HG02943 (cell line): Measurements from ENCODE around the gene PLCB2.

Experiments
- ATAC-seq: cut with Tn5 transposase; IDR thresholded peaks from one replicate; pipeline ENCODE4 v1.9.1; 2021; ENCODE audit warnings: mild to moderate bottlenecking, low read depth, moderate library complexity; ENCODE audit not compliant: unreplicated experiment

PLCB2 gene

GRCh38 chr15:40273428-40273827 lies 34.3 kb downstream of the PLCB2 start:
- no peak for ATAC-seq

GRCh38 chr15:40272485-40273056 lies 35.2 kb downstream of the PLCB2 start:
- ATAC-seq: no peak

GRCh38 chr15:40271685-40272484 lies 35.9 kb downstream of the PLCB2 start:
- no peak for ATAC-seq

DNA sequence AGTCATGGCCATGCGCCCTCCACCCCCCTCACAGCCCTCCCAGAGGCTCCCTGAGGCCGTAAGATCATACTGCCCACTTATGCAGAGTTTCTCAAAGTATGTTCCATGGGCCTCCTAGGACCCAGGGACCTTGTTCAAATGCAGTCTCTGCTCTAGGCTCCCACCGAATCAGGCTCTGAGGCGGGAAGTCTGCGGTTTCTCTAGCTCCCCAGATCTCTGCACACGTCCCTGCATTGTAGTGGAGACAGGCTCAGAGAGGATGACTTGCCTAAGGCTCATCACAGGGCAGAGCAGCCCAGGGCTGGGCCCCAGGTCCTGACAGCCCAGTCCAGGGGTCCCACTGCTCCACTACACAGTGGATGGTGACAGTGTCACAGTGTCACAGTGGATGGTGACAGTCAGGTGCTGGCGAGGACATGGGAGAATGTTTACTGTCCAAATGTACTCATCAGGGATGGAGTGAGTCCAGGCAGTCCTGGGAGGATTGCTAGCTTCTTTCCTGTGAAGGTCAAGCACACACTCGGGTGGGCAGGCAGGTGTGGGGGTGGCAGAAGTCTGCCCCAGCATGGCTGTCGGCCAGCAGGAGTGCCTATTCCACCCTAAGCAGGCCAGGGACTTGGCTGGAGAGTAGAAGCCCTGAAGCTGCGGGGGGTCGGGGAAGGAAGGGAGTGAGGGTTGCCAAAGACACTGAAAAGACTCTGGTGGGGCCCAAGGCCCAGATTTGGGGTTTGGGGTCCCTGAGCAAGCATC lies 37.3 kb downstream of the PLCB2 start:
- ATAC-seq: no peak

GRCh38 chr15:40269604-40270003 lies 38.1 kb downstream of the PLCB2 start:
- no peak for ATAC-seq

- ATAC-seq: no peak
These were observed 40.1 kb downstream of the PLCB2 start for GRCh38 chr15:40267670-40268069.

DNA sequence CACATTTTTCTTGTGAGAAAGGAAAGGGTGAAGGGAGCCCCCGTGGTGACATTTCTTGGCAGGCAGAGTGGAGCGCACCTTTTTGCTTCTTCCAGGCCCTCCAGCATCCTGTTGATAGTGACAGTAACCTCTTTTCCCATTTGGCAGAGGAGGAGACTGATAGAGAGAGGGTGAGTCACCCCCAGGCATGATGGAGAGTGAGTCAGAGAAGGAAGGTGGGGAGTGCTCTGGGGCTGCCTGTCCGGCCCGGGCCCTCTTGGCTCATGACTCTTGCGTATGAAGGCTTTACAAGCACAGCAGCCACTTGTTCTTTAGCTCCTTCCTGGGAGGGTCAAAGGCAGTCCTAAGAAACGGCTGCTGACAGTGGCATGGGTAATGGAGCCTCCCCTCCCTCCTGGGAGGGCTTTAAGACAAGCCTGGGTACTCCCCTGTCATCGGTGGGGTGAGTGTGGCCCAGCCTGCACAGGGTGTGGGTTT lies 40.9 kb downstream of the PLCB2 start:
- ATAC-seq: no peak

- no peak for ATAC-seq
These were observed 41.9 kb downstream of the PLCB2 start for GRCh38 chr15:40265875-40266274.

GRCh38 chr15:40265355-40265754 lies 42.4 kb downstream of the PLCB2 start:
- ATAC-seq: no peak

DNA sequence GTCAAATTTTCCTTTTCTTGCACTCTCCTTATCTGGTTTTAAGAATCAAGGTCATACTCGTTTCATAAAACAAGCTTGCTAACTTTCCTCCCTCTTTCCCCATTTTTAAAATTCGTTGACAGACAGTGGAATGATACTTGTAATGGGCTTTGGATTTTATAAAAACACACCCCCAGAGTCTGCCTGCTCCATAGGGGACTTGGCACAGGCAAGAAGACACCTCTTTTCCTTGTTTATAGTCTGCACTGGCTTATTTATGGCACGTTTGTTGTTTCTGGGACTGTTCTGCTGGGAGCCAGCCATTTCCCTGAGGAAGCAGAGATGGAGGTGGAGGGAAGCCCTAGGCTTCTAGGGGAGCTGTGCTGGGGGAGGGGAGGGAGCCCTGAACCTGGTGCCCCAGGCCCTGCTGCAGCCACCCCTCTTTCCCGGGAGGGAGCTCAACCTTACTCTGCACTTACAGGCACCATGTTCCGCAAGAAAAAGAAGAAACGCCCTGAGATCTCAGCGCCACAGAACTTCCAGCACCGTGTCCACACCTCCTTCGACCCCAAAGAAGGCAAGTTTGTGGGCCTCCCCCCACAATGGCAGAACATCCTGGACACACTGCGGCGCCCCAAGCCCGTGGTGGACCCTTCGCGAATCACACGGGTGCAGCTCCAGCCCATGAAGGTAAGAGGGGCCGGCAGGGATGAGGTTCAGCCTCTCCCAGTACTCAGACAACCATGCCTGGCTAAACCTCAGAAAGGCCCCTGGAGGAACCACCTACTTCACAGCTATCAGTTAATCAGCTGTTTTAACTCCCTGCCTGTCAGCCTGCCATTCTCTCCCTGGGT lies 43.2 kb downstream of the PLCB2 start:
- ATAC-seq: no peak

DNA sequence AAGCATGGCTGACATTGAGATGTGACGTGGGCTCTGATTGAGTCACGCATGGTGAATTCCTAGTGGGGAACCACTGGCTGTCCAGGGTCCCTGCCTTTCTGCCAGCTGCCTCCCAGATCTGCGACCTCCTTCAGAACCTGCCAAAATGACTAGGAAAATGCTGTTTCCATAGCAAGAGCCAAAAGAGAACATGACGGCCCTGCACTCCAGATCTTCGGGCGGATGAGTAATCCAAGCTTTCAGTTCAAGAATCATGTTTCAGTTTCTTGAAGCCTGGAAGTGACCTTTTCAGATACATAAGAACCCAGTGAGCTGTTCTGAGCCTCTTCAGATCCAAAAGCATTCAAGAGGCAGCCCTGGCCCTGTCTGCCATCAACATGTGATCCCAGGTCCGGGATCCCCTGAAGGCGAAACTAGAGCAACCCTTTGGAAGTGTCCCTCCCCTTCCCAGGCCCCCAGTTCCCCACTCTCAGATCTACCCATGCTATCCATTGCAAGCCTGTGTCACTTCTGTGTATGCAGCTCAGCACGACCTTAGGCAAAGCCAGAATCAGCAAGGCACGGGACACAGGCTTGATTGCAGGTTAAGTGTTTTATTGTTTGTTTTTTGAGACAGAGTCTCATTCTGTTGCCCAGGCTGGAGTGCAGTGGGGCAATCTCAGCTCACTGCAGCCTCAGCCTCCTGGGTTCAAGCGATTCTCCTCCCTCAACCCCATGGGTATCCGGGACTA lies 44.5 kb downstream of the PLCB2 start:
- no peak for ATAC-seq

DNA sequence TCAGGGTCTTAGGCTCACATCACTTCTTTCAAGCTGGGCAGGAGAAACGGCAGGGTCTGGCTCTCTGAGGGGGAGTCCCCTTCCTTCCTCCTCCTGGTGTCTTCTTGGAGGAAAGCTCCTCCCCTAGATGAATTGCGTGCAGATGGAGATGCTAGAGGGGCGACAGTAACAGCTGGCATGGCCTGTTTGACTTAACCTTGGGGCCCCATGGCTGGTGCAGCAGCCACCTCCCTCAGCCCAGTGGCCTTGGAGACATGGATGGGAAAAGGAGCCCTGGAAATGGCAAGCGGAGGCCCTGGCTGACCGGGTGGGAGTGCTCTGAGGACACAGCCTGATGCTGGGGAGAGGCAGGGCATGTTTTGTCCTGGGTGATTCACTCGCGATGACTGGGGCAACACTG lies 48.7 kb downstream of the PLCB2 start:
- no peak for ATAC-seq

DNA sequence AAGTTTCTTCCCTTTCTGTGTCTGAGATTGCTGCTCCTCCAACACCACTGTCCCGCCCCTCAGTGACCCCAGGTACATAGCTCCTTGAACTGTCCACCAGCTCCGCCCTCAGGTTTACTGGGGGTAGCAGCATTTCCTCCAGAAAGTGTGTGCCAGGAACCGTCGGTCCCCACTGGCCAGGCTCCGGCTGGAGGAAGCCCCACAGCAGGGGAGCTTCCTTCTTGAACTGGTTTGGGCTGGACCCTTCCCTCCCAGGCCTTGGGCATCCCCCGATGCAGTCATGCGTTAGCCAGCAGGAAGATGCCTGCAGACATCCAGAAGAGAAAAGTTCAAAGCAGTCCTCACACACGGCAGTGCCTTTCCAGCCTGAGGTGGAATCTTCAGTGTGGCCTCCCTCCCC lies 49.2 kb downstream of the PLCB2 start:
- no peak for ATAC-seq

- ATAC-seq: no peak
These were observed 49.9 kb downstream of the PLCB2 start for GRCh38 chr15:40257656-40258450.

DNA sequence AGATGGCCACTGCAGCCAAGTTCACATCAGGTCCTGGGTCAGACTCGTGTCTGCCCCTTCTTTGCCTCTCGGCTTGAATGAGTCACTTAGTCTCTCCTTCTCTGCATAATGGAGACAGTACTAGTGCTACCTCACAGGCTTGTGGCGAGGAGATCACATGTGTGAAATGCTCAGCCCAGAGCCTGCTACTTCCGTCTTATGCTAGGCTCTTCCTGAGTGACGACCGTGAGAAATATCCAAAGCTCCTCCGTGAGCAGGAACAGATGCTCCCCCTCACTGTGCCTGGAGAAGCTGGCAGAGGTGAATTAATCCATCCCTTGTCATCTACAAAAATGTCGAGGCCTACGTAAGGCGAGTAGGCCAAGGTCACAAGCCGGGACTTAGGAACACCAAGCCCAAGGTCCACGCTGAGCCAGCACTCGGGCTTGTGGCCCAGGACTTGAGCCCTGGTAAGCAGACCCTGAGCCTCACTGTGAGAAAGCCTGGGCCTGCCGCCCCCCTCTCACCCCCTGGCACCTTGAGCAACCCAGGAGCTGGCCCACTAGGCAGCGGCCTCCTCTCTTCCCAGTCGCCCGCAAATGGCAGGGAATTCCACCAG lies 51.0 kb downstream of the PLCB2 start:
- ATAC-seq: no peak

- no peak for ATAC-seq
These were observed 52.7 kb downstream of the PLCB2 start for GRCh38 chr15:40255033-40255432.

DNA sequence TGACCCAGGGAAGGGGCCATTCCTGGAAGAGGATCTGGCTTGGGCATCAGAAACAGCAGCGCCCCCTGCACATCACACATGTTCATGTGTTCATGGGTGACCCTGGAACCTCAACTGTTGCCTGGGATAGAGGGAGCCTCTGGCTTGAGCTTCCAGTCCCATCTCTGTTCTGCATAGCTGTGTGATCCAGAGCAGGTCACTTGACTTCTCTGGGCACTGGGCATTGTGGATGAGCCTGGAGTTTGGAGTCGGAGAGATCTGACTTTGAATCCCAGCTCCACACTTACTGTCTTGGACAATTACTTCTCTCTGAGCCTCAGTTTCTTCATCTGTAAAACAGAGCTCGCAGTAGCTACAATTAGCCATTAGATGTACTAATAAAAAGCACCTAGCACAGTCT lies 53.3 kb downstream of the PLCB2 start:
- ATAC-seq: no peak

DNA sequence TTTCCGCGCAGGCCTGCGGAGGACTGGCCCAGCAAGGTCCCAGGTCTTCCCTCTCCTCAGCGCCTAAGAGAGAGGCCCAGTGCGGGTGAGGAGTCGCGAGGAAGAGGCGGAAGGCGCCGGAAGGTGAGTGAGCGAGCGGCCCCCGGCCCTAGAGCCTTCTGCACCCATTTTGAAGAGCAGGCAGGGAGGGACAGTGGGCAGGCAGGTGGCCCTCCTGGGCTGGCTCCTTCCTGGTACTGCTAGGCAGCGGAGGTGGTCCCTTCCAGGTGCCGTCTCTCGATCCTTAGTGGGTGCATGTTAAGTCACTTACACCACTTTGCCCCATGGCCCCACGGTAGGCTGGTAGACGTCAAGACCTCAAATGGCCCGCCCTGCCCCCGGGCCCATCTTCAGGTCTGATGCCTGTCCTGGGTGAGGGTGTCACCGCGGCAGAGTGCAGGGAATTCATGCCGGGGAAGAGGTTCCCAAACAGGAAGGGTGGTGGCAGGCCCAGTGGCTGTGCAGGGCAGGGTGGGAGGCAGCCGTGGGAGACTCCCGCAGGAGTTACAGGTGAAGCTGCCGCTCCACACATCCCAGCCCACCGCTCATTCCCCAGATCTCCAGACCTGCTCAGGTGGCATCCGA lies 54.5 kb downstream of the PLCB2 start:
- no peak for ATAC-seq
